Gastroesophageal sphincter (tissue), 4 donors: Measurements from ENCODE around the gene UCN. TPM values are rescaled to one million over a fixed set of nuclear protein-coding genes. Genes with fewer than 3 reads are reported as not detected.

Experiments
- ATAC-seq: fragments of 150-250 bp; one replicate; pipeline ENCODE4 v1.9.1; 2016; ENCODE audit warnings: mild to moderate bottlenecking, moderate library complexity
- H3K27ac ChIP-seq, 4 donors: fragments of 200-600 bp; sonication (generic) in 3 of 4; 1 replicate in 3 of 4; 2 replicates in 1 of 4; pipeline ENCODE4 v1.5.1; 2016 to 2019
- H3K27me3 ChIP-seq: fragments of 200-600 bp; sonication (generic); one replicate; pipeline ENCODE4 v1.5.1; 2019
- H3K36me3 ChIP-seq, 2 donors: fragments of 200-600 bp; sonication (generic); one replicate each; pipeline ENCODE4 v1.5.1; 2019; ENCODE audit warnings: control low read depth in 1 of 2
- H3K4me1 ChIP-seq, 3 donors: fragments of 200-600 bp; sonication (generic); 1 replicate in 2 of 3; 2 replicates in 1 of 3; pipeline ENCODE4 v1.5.1; 2016 to 2019; ENCODE audit warnings: control low read depth in 2 of 3
- H3K4me3 ChIP-seq, 2 donors: fragments of 200-600 bp; sonication (generic); one replicate each; pipeline ENCODE4 v1.5.1; 2019; ENCODE audit warnings: mild to moderate bottlenecking in 1 of 2, moderate library complexity in 1 of 2
- H3K9me3 ChIP-seq, 3 donors: fragments of 200-600 bp; sonication (generic); one replicate each; pipeline ENCODE4 v1.5.1; 2017 to 2019; ENCODE audit warnings: control low read depth in 2 of 3
- EP300 ChIP-seq: sonication (generic); formaldehyde crosslinking; IDR thresholded peaks from one replicate; pipeline ENCODE4 v1.6.1; 2017; ENCODE audit warnings: antibody characterized with exemption, mild to moderate bottlenecking
- POLR2A ChIP-seq, 2 donors: fragments of 450-650 bp; IDR thresholded peaks; one replicate each; pipeline ENCODE4 v1.6.1; 2017; ENCODE audit warnings: antibody characterized with exemption in 2 of 2, mild to moderate bottlenecking in 2 of 2, moderate library complexity in 1 of 2
- POLR2AphosphoS5 ChIP-seq: sonication (generic); formaldehyde crosslinking; IDR thresholded peaks from one replicate; pipeline ENCODE4 v1.6.1; 2017; ENCODE audit warnings: antibody characterized with exemption
- WGBS, 2 donors: methylation state at CpG; one replicate each; pipeline ENCODE4 v1.1.5; 2018; ENCODE audit warnings: low coverage in 1 of 2; 5-methylcytosine and 5-hydroxymethylcytosine counted together
- total RNA-seq, 4 donors: library from RNA; depleted of rRNA; stranded (reverse); fragments of >200 nt; gene quantifications; one replicate each; pipeline ENCODE4 v1.1.0, GENCODE V29; 2016
- TF ChIP-seq, protein P1 (sequence below), 4 experiments: fragments of 200-600 bp in 2 of 4; fragments of 450-650 bp in 2 of 4; sonication (generic) in 1 of 4; IDR thresholded peaks; one replicate each; pipeline ENCODE4 v1.5.1; 2017 to 2019; ENCODE audit warnings: antibody characterized with exemption in 4 of 4, mild to moderate bottlenecking in 2 of 4, moderate library complexity in 2 of 4

UCN gene
- total RNA-seq, 4 donors from 2014 or later = 0.67 to 5.0 (median 2.0) TPM

DNA sequence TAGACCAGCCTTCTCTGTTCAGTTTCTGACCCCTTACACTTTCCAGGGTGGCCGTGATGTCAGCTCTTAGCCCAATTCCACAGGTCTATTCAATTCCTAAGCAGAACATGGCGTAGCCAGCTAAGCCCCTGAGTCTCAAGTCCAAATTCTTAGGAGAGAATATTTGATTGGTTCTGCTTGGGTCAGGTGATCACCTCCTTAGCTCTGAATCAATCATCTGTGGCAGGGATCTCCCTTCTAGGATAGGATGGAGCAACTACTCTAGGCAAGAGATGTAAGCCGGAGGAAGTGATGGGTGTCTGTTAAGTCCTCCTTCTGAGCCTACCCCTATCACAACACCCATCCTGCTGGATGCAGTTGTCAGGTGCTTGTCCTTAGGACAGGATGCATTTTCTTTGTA, 11.1 kb downstream of the UCN start:
- Histone ChIP-seq H3K27ac (no peak overlapping the region), H3K4me1 (no peaks in the 10 kb centered on the region), H3K9me3 (no peaks in the 10 kb centered on the region), H3K4me3 (no peak overlapping the region), H3K36me3 (no peaks in the 10 kb centered on the region), H3K27me3 (peaks cover 43% of the 10 kb centered on the region)
- TF ChIP-seq EP300 (no peak), POLR2AphosphoS5 (no peak), POLR2A (IDR thresholded peaks at IDR 0.05) (no peak)
- TF ChIP-seq, protein P1, sequence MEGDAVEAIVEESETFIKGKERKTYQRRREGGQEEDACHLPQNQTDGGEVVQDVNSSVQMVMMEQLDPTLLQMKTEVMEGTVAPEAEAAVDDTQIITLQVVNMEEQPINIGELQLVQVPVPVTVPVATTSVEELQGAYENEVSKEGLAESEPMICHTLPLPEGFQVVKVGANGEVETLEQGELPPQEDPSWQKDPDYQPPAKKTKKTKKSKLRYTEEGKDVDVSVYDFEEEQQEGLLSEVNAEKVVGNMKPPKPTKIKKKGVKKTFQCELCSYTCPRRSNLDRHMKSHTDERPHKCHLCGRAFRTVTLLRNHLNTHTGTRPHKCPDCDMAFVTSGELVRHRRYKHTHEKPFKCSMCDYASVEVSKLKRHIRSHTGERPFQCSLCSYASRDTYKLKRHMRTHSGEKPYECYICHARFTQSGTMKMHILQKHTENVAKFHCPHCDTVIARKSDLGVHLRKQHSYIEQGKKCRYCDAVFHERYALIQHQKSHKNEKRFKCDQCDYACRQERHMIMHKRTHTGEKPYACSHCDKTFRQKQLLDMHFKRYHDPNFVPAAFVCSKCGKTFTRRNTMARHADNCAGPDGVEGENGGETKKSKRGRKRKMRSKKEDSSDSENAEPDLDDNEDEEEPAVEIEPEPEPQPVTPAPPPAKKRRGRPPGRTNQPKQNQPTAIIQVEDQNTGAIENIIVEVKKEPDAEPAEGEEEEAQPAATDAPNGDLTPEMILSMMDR (IDR thresholded peaks at IDR 0.05) = no peak
- WGBS, 2 donors = 63% methylated on average over 3 of the region's 3 CpGs; no CpG with 5 or more reads in 1 of the 2 donors
- ATAC-seq = no peak

DNA sequence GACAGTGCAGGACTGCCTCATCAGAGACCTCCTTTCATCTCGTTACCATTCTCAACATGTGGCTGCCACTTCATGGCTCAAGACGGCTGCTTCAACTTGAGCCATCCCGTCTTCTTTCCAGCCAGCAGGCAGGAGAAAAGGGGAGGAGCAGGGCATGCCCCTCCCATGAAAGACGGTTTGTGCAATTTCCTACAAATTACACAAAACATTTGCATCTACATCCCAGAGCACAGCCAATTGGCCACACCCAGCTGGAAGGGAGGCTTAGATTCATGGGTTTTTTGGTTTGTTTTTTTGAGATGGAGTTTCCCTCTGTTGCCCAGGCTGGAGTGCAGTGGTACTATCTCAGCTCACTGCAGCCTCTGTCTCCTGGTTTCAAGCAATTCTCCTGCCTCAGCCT, 11.8 kb downstream of the UCN start:
- H3K9me3 ChIP-seq = no peaks in the 10 kb centered on the region
- H3K27me3 ChIP-seq = peaks cover 51% of the 10 kb centered on the region
- H3K4me3 ChIP-seq = no peak overlapping the region
- peak; percentile 36 for ATAC-seq
- TF ChIP-seq EP300 = no peak
- no peak for TF ChIP-seq POLR2AphosphoS5
- no peak for TF ChIP-seq POLR2A (IDR thresholded peaks at IDR 0.05)
- TF ChIP-seq, protein P1 (IDR thresholded peaks at IDR 0.05) = no peak
- no peaks in the 10 kb centered on the region for H3K4me1 ChIP-seq
- no peak overlapping the region for H3K27ac ChIP-seq
- 41% methylated on average over 4 of the region's 4 CpGs; no CpG with 5 or more reads in 1 of the 2 donors for WGBS, 2 donors
- H3K36me3 ChIP-seq = no peaks in the 10 kb centered on the region

DNA sequence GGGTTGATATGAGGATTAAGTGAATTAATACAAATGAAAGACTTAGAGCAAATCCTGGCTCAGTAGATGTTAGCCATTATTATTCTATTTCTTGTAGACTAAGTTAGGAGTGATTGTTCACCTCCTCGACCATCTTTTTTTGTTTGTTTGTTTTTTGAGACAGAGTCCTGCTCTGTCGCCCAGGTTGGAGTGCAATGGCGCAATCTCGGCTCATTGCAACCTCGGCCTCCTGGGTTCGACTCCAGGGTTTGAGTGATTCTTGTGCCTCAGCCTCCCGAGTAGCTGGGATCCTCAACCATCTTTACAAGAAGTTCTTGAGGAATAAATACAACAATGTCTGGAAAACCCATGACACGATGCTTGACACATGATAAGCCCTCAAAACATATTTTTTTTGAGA, 13.3 kb downstream of the UCN start:
- H3K27ac ChIP-seq = no peak overlapping the region
- WGBS, 2 donors = 83 to 100% methylated on average over 2 to 8 of the region's 8 CpGs
- no peak for ATAC-seq
- peaks cover 61% of the 10 kb centered on the region for H3K27me3 ChIP-seq
- TF ChIP-seq EP300 (no peak), POLR2AphosphoS5 (no peak), POLR2A (IDR thresholded peaks at IDR 0.05) (no peak)
- TF ChIP-seq, protein P1 (IDR thresholded peaks at IDR 0.05) = no peak
- H3K36me3 ChIP-seq = no peaks in the 10 kb centered on the region
- H3K9me3 ChIP-seq = no peaks in the 10 kb centered on the region
- H3K4me1 ChIP-seq = no peaks in the 10 kb centered on the region
- H3K4me3 ChIP-seq = no peak overlapping the region

DNA sequence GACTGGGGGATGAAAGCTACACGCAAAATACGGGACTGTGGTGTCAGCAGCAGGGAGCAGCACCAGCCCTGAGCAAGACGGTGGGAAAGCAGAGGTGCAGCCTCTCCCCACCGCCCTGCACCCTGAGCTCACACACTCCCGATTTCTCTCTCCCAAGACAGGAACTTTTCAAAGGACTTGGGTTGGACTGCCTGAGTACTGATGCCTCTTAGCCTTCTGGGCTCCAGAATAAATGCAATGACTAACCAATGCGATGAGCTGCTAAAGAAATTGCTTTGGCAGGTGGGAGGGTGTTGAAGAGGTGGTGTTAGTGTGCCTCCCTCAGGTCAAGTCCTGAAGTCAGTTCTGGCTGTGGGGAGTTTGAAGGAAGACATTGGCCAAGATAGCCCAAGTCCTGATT, 16.4 kb downstream of the UCN start:
- 20 to 50% methylated on average over 2 of the region's 6 CpGs for WGBS, 2 donors
- Histone ChIP-seq H3K36me3 (no peaks in the 10 kb centered on the region), H3K4me1 (no peaks in the 10 kb centered on the region), H3K27ac (no peak overlapping the region), H3K4me3 (no peak overlapping the region), H3K27me3 (peaks cover 55% of the 10 kb centered on the region), H3K9me3 (no peaks in the 10 kb centered on the region)
- no peak for TF ChIP-seq POLR2A (IDR thresholded peaks at IDR 0.05)
- TF ChIP-seq, protein P1 (IDR thresholded peaks at IDR 0.05) = no peak
- no peak for TF ChIP-seq EP300
- no peak for TF ChIP-seq POLR2AphosphoS5
- ATAC-seq = no peak

DNA sequence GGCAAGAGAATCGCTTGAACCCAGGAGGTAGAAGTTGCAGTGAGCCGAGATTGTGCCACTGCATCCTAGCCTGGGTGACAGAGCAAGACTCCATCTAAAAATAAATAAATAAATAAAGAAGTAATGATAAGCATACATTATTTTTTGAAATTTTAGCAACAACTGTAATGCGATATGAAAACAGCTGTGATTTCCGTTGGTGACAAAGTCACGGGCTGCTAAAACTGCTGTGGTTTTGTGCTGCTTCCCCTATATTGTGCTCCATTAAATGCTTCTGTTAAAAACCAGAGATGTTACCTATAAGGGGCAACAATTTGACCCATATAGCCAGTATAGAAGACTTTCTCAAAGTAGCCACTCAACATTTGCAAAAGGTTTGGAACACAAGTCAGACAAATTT, 17.7 kb downstream of the UCN start:
- H3K27me3 ChIP-seq = peaks cover 45% of the 10 kb centered on the region
- no peak overlapping the region for H3K4me3 ChIP-seq
- H3K36me3 ChIP-seq = no peaks in the 10 kb centered on the region
- H3K9me3 ChIP-seq = no peaks in the 10 kb centered on the region
- no peaks in the 10 kb centered on the region for H3K4me1 ChIP-seq
- TF ChIP-seq EP300 (no peak), POLR2A (IDR thresholded peaks at IDR 0.05) (no peak), POLR2AphosphoS5 (no peak)
- TF ChIP-seq, protein P1 (IDR thresholded peaks at IDR 0.05) = no peak
- ATAC-seq = no peak
- WGBS, 2 donors = 85 to 96% methylated on average over 5 of the region's 5 CpGs
- H3K27ac ChIP-seq = no peak overlapping the region
